HUES48 (cell line): ENCODE measurements around the gene TEKT4.
A peak's percentile ranks its signal among the peaks of the same experiment; 100 is the strongest.
"Not testable (repeated sequence)": the region's sequence is repeated elsewhere in the genome, so short reads cannot be mapped to it uniquely, and the experiment has no call there.

ENCODE experiments used
- H3K27ac ChIP-seq: one replicate; pipeline ENCODE4 v1.7.0; 2013; ENCODE audit warnings: low read depth, low read length, inconsistent platforms
- H3K27me3 ChIP-seq: 2 replicates; pipeline ENCODE4 v1.6.1; 2013; ENCODE audit warnings: mild to moderate bottlenecking, low read length; ENCODE audit not compliant: control insufficient read depth, insufficient read depth
- H3K36me3 ChIP-seq: 2 replicates; pipeline ENCODE4 v1.6.1; 2013; ENCODE audit warnings: low read length; ENCODE audit not compliant: control insufficient read depth, insufficient read depth
- H3K4me1 ChIP-seq: 2 replicates; pipeline ENCODE4 v1.6.1; 2013; ENCODE audit warnings: mild to moderate bottlenecking, low read length; ENCODE audit not compliant: control insufficient read depth, insufficient read depth
- H3K4me3 ChIP-seq: 2 replicates; pipeline ENCODE4 v1.5.1; 2013; ENCODE audit warnings: mild to moderate bottlenecking, low read depth, low read length
- H3K9ac ChIP-seq: 2 replicates; pipeline ENCODE4 v1.6.1; 2013; ENCODE audit warnings: mild to moderate bottlenecking, low read depth, low read length, moderate library complexity
- H3K9me3 ChIP-seq: 2 replicates; pipeline ENCODE4 v1.6.1; 2013; ENCODE audit warnings: low read length; ENCODE audit not compliant: control insufficient read depth, insufficient read depth

Gene TEKT4, protein sequence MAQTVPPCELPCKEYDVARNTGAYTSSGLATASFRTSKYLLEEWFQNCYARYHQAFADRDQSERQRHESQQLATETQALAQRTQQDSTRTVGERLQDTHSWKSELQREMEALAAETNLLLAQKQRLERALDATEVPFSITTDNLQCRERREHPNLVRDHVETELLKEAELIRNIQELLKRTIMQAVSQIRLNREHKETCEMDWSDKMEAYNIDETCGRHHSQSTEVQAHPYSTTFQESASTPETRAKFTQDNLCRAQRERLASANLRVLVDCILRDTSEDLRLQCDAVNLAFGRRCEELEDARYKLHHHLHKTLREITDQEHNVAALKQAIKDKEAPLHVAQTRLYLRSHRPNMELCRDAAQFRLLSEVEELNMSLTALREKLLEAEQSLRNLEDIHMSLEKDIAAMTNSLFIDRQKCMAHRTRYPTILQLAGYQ

DNA sequence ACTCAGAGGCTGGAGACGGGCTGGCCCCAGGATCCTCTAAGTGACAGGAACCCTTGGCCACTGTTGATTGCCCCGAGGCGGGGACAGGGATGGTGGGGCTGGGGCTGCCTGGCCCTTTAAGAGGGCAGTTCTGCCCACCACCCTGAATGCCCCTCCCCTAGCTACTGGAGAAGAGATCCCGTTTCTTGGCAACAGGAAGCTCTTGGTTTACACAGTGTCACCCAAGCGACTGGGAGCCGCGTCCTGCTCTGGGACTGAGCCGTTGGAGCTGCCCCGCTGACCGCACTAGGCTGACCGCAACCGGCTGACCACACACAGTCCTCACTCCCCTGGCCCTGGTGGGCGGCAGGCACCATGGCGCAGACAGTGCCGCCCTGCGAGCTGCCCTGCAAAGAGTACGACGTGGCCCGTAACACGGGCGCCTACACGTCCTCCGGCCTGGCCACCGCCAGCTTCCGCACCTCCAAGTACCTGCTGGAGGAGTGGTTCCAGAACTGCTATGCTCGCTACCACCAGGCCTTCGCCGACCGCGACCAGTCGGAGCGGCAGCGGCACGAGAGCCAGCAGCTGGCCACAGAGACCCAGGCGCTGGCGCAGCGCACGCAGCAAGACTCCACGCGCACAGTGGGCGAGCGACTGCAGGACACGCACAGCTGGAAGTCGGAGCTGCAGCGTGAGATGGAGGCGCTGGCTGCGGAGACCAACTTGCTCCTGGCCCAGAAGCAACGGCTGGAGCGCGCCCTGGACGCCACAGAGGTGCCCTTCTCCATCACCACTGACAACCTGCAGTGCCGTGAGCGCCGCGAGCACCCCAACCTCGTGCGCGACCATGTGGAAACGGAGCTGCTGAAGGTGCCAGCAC is at the start of gene TEKT4:
TEKT4 (plus strand) TSS at position 205 of the 862 bp plus-strand sequence; CDS start at position 355, 150 bp downstream.
- Histone ChIP-seq H3K4me3 (peak within 1 kb of the TSS; percentile 37; the same call in 1 of the 2 replicates), H3K27ac (no peak within 1 kb of the TSS), H3K27me3 (peaks cover 37% of the 10 kb centered on the region), H3K36me3 (no peaks in the 10 kb centered on the region), H3K4me1 (no peaks in the 10 kb centered on the region), H3K9me3 (no peaks in the 10 kb centered on the region), H3K9ac (no peak within 1 kb of the TSS)

DNA sequence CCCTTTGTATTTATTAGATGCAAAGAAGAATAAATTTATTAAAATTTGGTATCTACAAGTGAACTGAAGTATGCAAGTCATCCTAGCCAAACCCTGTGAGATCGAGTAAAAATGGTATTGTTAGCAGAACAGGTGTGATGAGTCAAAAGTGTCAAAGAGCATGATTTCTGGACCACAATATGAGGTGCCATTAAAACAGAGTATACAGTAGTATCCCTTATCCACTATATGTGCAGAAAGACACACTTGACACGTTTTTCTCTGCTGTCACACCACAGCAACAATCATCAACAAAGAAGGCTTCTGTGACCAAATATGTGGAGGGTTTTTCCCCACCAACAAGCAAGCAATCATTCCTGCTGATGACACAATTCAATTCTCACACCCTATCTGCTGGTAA is 32.0 kb upstream of the TEKT4 start:
- not testable (repeated sequence) for H3K4me1 ChIP-seq, H3K36me3 ChIP-seq, H3K4me3 ChIP-seq, H3K9ac ChIP-seq, H3K27me3 ChIP-seq, H3K27ac ChIP-seq
- peaks cover 15% of the 10 kb centered on the region; the same call in 1 of the 2 replicates for H3K9me3 ChIP-seq

DNA sequence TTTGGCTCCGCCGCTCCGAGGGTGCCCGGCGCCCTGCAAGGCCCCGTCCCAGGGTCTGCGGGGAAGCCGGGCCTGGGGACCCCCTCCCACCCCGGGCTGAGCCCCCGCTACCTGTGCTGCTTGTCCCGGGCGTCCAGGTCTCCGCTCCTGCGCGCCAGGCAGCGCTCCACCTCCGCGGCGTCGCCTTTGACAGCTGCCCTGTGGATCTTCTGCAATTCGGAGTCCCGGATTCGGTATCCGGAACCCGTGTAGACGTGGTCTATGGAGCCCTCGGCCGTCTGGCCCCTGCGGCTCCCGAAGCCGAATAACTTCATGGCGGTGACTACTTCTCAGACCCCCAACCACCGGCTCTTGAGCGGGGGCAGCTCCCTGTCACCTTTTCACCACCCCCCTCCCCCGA is 14.4 kb upstream of the TEKT4 start:
- not testable (repeated sequence) for H3K9ac ChIP-seq, H3K36me3 ChIP-seq, H3K27ac ChIP-seq, H3K9me3 ChIP-seq, H3K4me3 ChIP-seq, H3K4me1 ChIP-seq
- H3K27me3 ChIP-seq: peaks cover 35% of the 10 kb centered on the region

DNA sequence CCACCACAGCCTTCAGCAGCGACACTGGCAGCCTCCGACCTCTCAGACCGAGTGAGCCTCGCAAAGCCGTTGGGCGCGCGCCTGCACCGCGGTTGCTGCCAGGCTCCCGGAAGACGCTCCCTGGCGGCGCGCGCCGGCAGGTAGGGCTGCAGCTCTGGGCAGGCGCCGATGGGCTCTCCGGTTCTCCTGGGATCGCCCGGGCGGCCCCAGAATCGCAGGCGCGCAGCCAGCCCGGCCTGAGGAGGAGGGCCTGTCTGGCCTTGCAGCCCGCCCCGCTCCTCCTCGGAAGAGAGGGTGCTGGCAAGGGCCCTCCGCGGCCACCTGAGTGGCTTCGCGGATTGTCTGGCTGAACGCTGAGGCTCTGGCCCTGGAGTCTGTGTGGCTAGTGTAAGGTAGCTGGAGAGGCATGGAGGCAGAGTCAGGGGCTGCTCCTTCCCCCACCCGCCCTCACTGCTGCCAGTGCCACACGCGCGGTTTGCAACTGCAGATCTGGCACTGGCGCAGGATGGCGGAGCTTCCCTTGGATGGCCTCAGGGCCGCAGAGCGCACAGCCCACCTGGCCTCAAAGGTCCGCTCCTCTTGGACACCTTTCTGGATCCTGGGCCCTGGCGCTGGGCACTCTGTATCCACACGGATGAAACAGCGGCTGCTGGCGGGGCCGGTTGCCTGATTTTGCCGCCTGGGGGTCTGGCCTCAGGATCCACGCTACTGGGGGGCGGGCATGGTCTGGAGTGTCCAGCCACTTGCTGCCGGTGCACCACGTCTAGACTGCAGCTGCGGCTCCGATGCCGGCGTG is 13.7 kb upstream of the TEKT4 start:
- Histone ChIP-seq H3K27me3 (peaks cover 42% of the 10 kb centered on the region), H3K4me3 (peak overlapping the region; percentile 35; the same call in 1 of the 2 replicates)
- H3K27ac ChIP-seq, H3K9me3 ChIP-seq, H3K36me3 ChIP-seq, H3K9ac ChIP-seq, H3K4me1 ChIP-seq: not testable (repeated sequence)

DNA sequence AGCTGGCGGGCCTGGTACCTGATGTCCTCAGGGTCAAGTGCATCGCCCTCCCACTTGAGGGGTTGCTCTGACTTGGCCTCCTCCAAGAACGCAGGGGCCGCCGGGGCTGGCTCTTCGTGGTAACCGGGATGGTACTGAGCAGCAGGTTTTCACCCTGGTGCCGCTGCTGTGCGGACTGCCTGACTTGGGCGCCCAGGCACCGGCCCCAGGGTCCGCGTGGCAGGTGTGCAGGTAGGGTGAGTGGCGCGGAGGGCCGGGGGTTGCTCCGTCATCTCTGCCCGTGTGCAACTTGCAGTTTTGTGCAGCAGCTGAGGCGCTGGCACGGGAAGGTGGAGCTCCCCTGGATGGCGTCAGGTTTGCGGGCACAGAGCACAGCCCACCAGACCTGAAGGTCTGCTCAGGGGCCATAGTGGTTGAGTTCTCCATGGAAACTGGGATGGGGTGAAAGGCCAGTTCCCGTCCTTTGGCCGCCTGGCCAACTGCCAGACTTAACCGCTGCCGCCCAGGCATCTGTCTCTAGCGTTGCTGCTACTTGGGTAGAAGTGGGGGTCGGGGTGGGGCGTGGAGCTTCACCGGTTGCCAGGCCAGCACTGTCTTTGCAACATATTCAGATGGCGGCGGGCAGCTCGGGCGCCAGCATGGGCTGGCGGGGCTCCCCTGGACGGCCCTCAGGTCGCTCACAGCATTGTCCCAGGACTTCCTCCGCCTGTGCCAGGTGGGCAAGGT is 12.9 kb upstream of the TEKT4 start:
- not testable (repeated sequence) for H3K36me3 ChIP-seq, H3K9ac ChIP-seq, H3K9me3 ChIP-seq, H3K4me1 ChIP-seq, H3K4me3 ChIP-seq, H3K27ac ChIP-seq
- H3K27me3 ChIP-seq: peaks cover 50% of the 10 kb centered on the region

DNA sequence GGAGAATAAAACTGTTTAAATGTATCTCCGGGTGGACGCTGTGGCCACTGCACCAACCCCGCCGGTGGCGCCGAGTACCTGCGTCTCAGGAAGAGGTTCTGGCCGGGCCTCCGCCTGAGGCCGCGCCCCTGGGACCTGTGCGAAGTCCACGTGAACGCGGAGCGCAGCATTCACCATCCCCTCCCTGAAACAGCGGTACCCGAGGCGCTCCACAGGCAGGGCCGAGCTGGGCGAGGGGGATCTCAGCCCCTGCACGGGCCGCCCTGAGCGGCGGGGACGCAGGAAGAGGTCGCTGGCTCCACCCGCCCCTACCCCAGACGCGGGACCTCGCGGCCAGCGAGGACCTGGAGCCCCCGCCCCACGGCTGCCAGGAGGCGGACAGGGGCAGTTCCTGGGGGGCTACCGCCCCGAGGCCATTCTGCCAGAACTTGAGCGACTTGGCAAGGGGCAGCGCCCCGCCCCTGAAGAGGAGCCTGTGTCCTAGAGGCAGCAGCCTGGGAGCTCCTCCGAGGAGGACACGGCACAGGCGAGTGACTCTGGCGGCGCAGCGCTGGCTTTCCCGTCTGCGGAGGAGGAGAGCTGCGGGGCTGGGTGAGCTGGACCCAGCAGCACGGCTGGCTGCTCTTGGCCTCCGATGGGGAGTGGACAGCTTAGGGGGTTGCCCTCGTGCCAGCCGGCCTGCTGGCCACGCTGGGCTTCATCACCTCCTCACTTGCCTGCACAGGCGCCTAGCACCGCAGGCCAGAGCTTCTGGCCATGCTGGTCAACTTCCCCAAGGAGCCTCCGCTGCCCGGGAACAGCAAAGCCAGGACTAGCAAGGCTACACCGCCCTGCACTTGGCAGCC is 9.7 kb upstream of the TEKT4 start:
- no peaks in the 10 kb centered on the region for H3K36me3 ChIP-seq
- no peaks in the 10 kb centered on the region for H3K4me1 ChIP-seq
- peaks cover 57% of the 10 kb centered on the region for H3K27me3 ChIP-seq
- no peaks in the 10 kb centered on the region for H3K9me3 ChIP-seq
- no peak overlapping the region for H3K9ac ChIP-seq
- no peak overlapping the region for H3K27ac ChIP-seq
- peak overlapping the region; percentile 49 for H3K4me3 ChIP-seq

DNA sequence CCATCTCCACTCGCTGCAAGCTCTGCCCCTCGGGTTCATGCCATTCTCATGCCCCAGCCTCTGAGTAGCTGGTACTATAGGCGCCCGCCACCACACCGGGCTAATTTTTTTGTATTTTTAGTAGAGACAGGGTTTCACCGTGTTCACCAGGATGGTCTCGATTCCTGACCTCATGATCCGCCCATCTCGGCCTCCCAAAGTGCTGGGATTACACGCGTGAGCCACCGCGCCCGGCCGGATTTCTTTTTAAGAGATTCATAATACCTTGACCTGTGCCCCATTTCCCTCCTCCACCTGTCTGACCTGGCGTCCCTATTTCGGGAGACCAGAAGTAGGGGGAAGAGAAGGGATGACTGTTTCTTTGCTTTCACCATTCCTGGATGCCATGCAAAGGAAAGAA is 8.3 kb upstream of the TEKT4 start:
- H3K4me1 ChIP-seq, H3K4me3 ChIP-seq, H3K9ac ChIP-seq, H3K36me3 ChIP-seq, H3K27ac ChIP-seq, H3K9me3 ChIP-seq: not testable (repeated sequence)
- peaks cover 46% of the 10 kb centered on the region for H3K27me3 ChIP-seq

DNA sequence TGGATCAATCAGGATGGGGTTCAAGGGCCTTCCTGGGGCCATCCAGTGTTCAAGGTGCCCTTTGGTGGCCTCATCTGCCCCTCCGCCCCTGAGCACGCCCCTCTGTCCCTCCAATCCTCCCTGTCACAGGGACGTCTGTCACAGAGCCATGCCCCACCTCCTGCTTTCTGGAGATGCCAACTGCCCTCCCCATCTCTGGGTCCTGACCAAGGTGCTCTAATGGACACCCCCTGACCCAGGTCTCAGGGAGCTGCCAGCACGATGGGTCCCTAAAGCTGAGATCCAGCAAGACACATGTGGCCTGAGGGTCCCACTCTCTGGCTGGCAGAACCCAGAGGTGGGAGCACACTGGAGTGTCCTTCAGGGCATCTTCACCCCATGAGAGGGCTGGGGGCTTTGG is 2.1 kb upstream of the TEKT4 start:
- H3K27ac ChIP-seq: no peak overlapping the region
- H3K36me3 ChIP-seq: no peaks in the 10 kb centered on the region
- H3K4me1 ChIP-seq: no peaks in the 10 kb centered on the region
- H3K27me3 ChIP-seq: peaks cover 43% of the 10 kb centered on the region
- no peaks in the 10 kb centered on the region for H3K9me3 ChIP-seq
- H3K9ac ChIP-seq: no peak overlapping the region
- no peak overlapping the region for H3K4me3 ChIP-seq

DNA sequence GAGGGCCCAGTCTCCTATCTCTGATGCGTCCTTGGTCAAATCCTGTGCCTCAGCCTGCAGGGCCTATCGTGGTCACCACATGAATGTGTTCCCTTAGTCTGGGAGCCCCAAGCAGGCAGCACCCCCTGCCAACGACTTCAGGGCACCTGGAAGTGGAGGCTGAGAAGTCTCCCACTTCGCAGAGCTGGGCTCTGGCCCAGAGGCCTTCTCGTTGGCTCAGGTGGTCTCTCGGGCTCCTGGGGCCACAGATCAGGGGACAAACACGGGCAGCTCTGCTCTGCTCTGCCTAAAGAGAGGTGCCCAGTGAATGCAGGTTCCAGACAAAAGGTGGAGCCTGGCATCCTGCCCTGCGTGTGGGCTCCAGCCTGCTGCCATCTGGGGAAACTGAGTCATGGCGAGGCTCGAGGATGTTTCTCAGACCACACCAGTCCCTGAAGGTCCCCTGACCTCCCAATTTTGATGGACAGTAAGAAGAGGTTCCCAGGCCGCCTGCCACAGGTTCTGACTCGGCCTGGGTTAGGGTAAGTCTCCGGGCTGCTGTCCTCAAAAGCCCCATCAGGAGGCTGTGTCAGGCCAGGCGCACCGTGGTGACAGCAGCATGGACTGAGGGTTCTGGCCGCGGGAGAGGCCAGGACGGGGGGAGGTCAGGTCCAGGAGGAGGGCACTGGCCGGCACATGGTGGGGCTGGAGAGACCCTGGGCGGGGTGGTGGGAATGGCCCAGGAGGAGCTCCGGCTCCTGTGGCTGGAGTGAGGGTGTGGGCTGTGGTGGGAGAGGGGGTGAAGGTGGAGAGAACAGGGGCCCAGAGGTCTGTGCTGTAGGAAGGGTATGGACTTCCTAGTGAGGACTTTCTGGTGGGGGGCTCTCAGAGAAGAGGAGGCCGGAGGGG is 1.4 kb upstream of the TEKT4 start:
- Histone ChIP-seq H3K27ac (no peak overlapping the region), H3K4me3 (no peak overlapping the region), H3K9ac (no peak overlapping the region), H3K27me3 (peaks cover 43% of the 10 kb centered on the region), H3K4me1 (no peaks in the 10 kb centered on the region), H3K9me3 (no peaks in the 10 kb centered on the region), H3K36me3 (no peaks in the 10 kb centered on the region)
